Neuronal stem cell (in vitro differentiated cells): Measurements from ENCODE around the gene CLN6.

Experiments used
- DNase-seq: peaks from one replicate; pipeline ENCODE4 v3.0.0-alpha.2; 2013; ENCODE audit warnings: low spot score
- H2AFZ ChIP-seq: one replicate; pipeline ENCODE4 v1.6.1; 2013; ENCODE audit warnings: mild to moderate bottlenecking, low read length, inconsistent platforms
- H2AK5ac ChIP-seq: 2 replicates; pipeline ENCODE4 v1.6.1; 2013; ENCODE audit warnings: low read depth, mild to moderate bottlenecking, inconsistent platforms, low read length, moderate library complexity, mixed read lengths
- H2BK120ac ChIP-seq: 2 replicates; pipeline ENCODE4 v1.6.1; 2013; ENCODE audit warnings: low read depth, mild to moderate bottlenecking, inconsistent platforms, low read length, moderate library complexity, mixed read lengths
- H2BK12ac ChIP-seq: one replicate; pipeline ENCODE4 v1.6.1; 2013; ENCODE audit warnings: low read length, inconsistent platforms
- H2BK15ac ChIP-seq: 2 replicates; pipeline ENCODE4 v1.6.1; 2013; ENCODE audit warnings: mild to moderate bottlenecking, low read length, inconsistent platforms, mixed read lengths
- H2BK5ac ChIP-seq: one replicate; pipeline ENCODE4 v1.6.1; 2013; ENCODE audit warnings: inconsistent platforms, mild to moderate bottlenecking, low read length, moderate library complexity
- H3K14ac ChIP-seq: one replicate; pipeline ENCODE4 v1.6.1; 2013; ENCODE audit warnings: low read length, inconsistent platforms
- H3K18ac ChIP-seq: 2 replicates; pipeline ENCODE4 v1.6.1; 2013; ENCODE audit warnings: low read length, inconsistent platforms
- H3K23ac ChIP-seq: 2 replicates; pipeline ENCODE4 v1.6.1; 2013; ENCODE audit warnings: low read depth, mild to moderate bottlenecking, mixed read lengths, low read length, inconsistent platforms; ENCODE audit not compliant: poor library complexity
- H3K27ac ChIP-seq: replicated peaks from 3 replicates; pipeline ENCODE4 v1.5.1; 2013; ENCODE audit warnings: low read length, inconsistent platforms
- H3K27me3 ChIP-seq, 3 experiments: 2 replicates each; pipeline ENCODE4 v1.6.1; 2013; ENCODE audit warnings: low read length in 3 of 3, mild to moderate bottlenecking in 2 of 3, inconsistent platforms in 1 of 3, low read depth in 1 of 3, mixed read lengths in 1 of 3, moderate library complexity in 1 of 3; ENCODE audit not compliant: control insufficient read depth in 3 of 3, insufficient read depth in 3 of 3
- H3K36me3 ChIP-seq, 2 donors: replicated peaks in 1 of 2; 2 replicates each; pipeline ENCODE4 v1.6.1; 2013; ENCODE audit warnings: low read length in 2 of 2; ENCODE audit not compliant: control insufficient read depth in 2 of 2, insufficient read depth in 2 of 2
- H3K4ac ChIP-seq: 2 replicates; pipeline ENCODE4 v1.6.1; 2013; ENCODE audit warnings: inconsistent platforms, mild to moderate bottlenecking, low read length, moderate library complexity
- H3K4me1 ChIP-seq, 2 donors: 1 replicate in 1 of 2; 2 replicates in 1 of 2; pipeline ENCODE4 v1.6.1; 2013; ENCODE audit warnings: low read length in 2 of 2, low read depth in 1 of 2; ENCODE audit not compliant: control insufficient read depth in 2 of 2, insufficient read depth in 1 of 2
- H3K4me2 ChIP-seq: one replicate; pipeline ENCODE4 v1.6.1; 2013; ENCODE audit warnings: mild to moderate bottlenecking, low read length, inconsistent platforms; ENCODE audit not compliant: insufficient read depth, poor library complexity, severe bottlenecking
- H3K4me3 ChIP-seq, 2 donors: 2 replicates each; pipeline ENCODE4 v1.5.1; 2013; ENCODE audit warnings: low read length in 2 of 2, mild to moderate bottlenecking in 2 of 2, inconsistent platforms in 1 of 2, moderate library complexity in 1 of 2
- H3K79me1 ChIP-seq: one replicate; pipeline ENCODE4 v1.6.1; 2013; ENCODE audit warnings: low read depth, mild to moderate bottlenecking, inconsistent platforms, low read length, moderate library complexity
- H3K9ac ChIP-seq: one replicate; pipeline ENCODE4 v1.6.1; 2013; ENCODE audit warnings: mild to moderate bottlenecking, low read depth, low read length, inconsistent platforms; ENCODE audit not compliant: poor library complexity
- H3K9me3 ChIP-seq, 2 donors: replicated peaks in 1 of 2; 2 replicates each; pipeline versions ENCODE3 to v1.6.1; 2013; ENCODE audit warnings: low read length in 2 of 2, mild to moderate bottlenecking in 2 of 2, inconsistent platforms in 1 of 2, low read depth in 1 of 2, mixed read lengths in 1 of 2, moderate library complexity in 1 of 2; ENCODE audit not compliant: control insufficient read depth in 2 of 2, insufficient read depth in 1 of 2
- H4K8ac ChIP-seq: one replicate; pipeline ENCODE4 v1.6.1; 2013; ENCODE audit warnings: low read depth, mild to moderate bottlenecking, inconsistent platforms, low read length, moderate library complexity
- H4K91ac ChIP-seq: one replicate; pipeline ENCODE4 v1.6.1; 2013; ENCODE audit warnings: low read length, low read depth, mild to moderate bottlenecking, inconsistent platforms; ENCODE audit not compliant: poor library complexity
- WGBS, 2 donors: extraction: QIAGEN DNeasy Blood & Tissue Kit; methylation state at CpG; one replicate each; pipeline ENCODE4 v1.1.7; 2013; ENCODE audit warnings: missing lambda C conversion rate in 2 of 2, mixed read lengths in 1 of 2; ENCODE audit not compliant: insufficient read length in 2 of 2, insufficient replicate concordance in 1 of 2; ENCODE audit errors: extremely low coverage in 2 of 2; 5-methylcytosine and 5-hydroxymethylcytosine counted together

The CLN6 gene

GRCh38 chr15:68265674-68266073 is 36.1 kb upstream of the CLN6 start:
- H3K14ac ChIP-seq: no peak overlapping the region
- no peak overlapping the region for H2BK120ac ChIP-seq
- no peak overlapping the region for H3K9ac ChIP-seq
- H2BK12ac ChIP-seq: no peak overlapping the region
- H2BK5ac ChIP-seq: no peak overlapping the region
- H3K4ac ChIP-seq: no peak overlapping the region
- no CpG with 5 or more reads among the region's 3 CpGs for WGBS, 2 donors
- no peaks in the 10 kb centered on the region for H3K4me1 ChIP-seq
- no peak for DNase-seq
- no peak overlapping the region for H3K4me3 ChIP-seq
- H3K27me3 ChIP-seq: peaks cover 0 to 5% (median 0%) of the 10 kb centered on the region in 3 experiments
- no peak overlapping the region for H2BK15ac ChIP-seq
- no peak overlapping the region for H3K18ac ChIP-seq
- H2AK5ac ChIP-seq: no peak overlapping the region
- H3K36me3 ChIP-seq: no peaks in the 10 kb centered on the region
- H3K23ac ChIP-seq: no peak overlapping the region
- no peak overlapping the region for H4K91ac ChIP-seq
- no peaks in the 10 kb centered on the region for H3K79me1 ChIP-seq
- no peak overlapping the region for H3K4me2 ChIP-seq
- no peak overlapping the region for H3K27ac ChIP-seq
- H4K8ac ChIP-seq: no peak overlapping the region
- no peaks in the 10 kb centered on the region for H3K9me3 ChIP-seq
- no peak overlapping the region for H2AFZ ChIP-seq

GRCh38 chr15:68265081-68265480 is 35.6 kb upstream of the CLN6 start:
- Histone ChIP-seq H3K9me3 (no peaks in the 10 kb centered on the region), H3K9ac (no peak overlapping the region), H3K4ac (no peak overlapping the region), H4K8ac (no peak overlapping the region), H3K27ac (no peak overlapping the region), H3K4me3 (no peak overlapping the region), H2AFZ (no peak overlapping the region), H3K27me3 (peaks cover 0 to 5% (median 0%) of the 10 kb centered on the region in 3 experiments), H2BK15ac (no peak overlapping the region), H3K79me1 (no peaks in the 10 kb centered on the region), H2BK120ac (no peak overlapping the region), H3K4me1 (no peaks in the 10 kb centered on the region), H3K18ac (no peak overlapping the region), H3K23ac (no peak overlapping the region), H4K91ac (no peak overlapping the region), H3K36me3 (no peaks in the 10 kb centered on the region), H3K4me2 (no peak overlapping the region), H2BK12ac (no peak overlapping the region), H3K14ac (no peak overlapping the region), H2AK5ac (no peak overlapping the region), H2BK5ac (no peak overlapping the region)
- DNase-seq: no peak
- WGBS, 2 donors: no CpG with 5 or more reads among the region's 4 CpGs

GRCh38 chr15:68264282-68264681 is 34.8 kb upstream of the CLN6 start:
- no peaks in the 10 kb centered on the region for H3K9me3 ChIP-seq
- no peak overlapping the region for H3K4me2 ChIP-seq
- H4K8ac ChIP-seq: no peak overlapping the region
- no peak overlapping the region for H3K18ac ChIP-seq
- H3K9ac ChIP-seq: no peak overlapping the region
- H2BK15ac ChIP-seq: no peak overlapping the region
- H2BK120ac ChIP-seq: no peak overlapping the region
- H3K4me1 ChIP-seq: no peaks in the 10 kb centered on the region
- H3K27ac ChIP-seq: no peak overlapping the region
- H2AK5ac ChIP-seq: no peak overlapping the region
- H2AFZ ChIP-seq: no peak overlapping the region
- no peak overlapping the region for H4K91ac ChIP-seq
- H2BK5ac ChIP-seq: no peak overlapping the region
- H3K4ac ChIP-seq: no peak overlapping the region
- no peak overlapping the region for H3K14ac ChIP-seq
- no peaks in the 10 kb centered on the region for H3K36me3 ChIP-seq
- H3K79me1 ChIP-seq: no peaks in the 10 kb centered on the region
- DNase-seq: no peak
- H3K23ac ChIP-seq: no peak overlapping the region
- H3K27me3 ChIP-seq: peaks cover 0 to 5% (median 0%) of the 10 kb centered on the region in 3 experiments
- H2BK12ac ChIP-seq: no peak overlapping the region
- WGBS, 2 donors: no CpG with 5 or more reads among the region's 2 CpGs
- no peak overlapping the region for H3K4me3 ChIP-seq

GRCh38 chr15:68262514-68263356 is 33.2 kb upstream of the CLN6 start:
- no peak overlapping the region for H3K4ac ChIP-seq
- no peak overlapping the region for H4K8ac ChIP-seq
- H3K14ac ChIP-seq: no peak overlapping the region
- H3K18ac ChIP-seq: no peak overlapping the region
- no peak overlapping the region for H2BK12ac ChIP-seq
- H3K4me2 ChIP-seq: no peak overlapping the region
- H2AFZ ChIP-seq: no peak overlapping the region
- no peak overlapping the region for H4K91ac ChIP-seq
- DNase-seq: no peak
- WGBS, 2 donors: no CpG with 5 or more reads among the region's 5 CpGs
- no peak overlapping the region for H2BK15ac ChIP-seq
- H2BK5ac ChIP-seq: no peak overlapping the region
- no peaks in the 10 kb centered on the region for H3K4me1 ChIP-seq
- no peak overlapping the region for H3K4me3 ChIP-seq
- no peaks in the 10 kb centered on the region for H3K36me3 ChIP-seq
- no peak overlapping the region for H3K9ac ChIP-seq
- no peak overlapping the region for H3K23ac ChIP-seq
- H2BK120ac ChIP-seq: no peak overlapping the region
- H3K27me3 ChIP-seq: peaks cover 0 to 5% (median 0%) of the 10 kb centered on the region in 3 experiments
- no peak overlapping the region for H3K27ac ChIP-seq
- no peaks in the 10 kb centered on the region for H3K79me1 ChIP-seq
- no peaks in the 10 kb centered on the region for H3K9me3 ChIP-seq
- no peak overlapping the region for H2AK5ac ChIP-seq
